Mucosa of stomach (tissue), 1 donor: Measurements from ENCODE around the gene KRT15.

ENCODE experiments used
- H3K27me3 ChIP-seq: one replicate; pipeline ENCODE4 v1.7.0; 2013; ENCODE audit warnings: mild to moderate bottlenecking, low read length; ENCODE audit not compliant: control insufficient read depth, insufficient read depth
- H3K36me3 ChIP-seq: one replicate; pipeline ENCODE4 v1.7.0; 2013; ENCODE audit warnings: low read length; ENCODE audit not compliant: control insufficient read depth, insufficient read depth
- H3K4me1 ChIP-seq: one replicate; pipeline ENCODE4 v1.7.0; 2013; ENCODE audit warnings: mild to moderate bottlenecking, low read length; ENCODE audit not compliant: control insufficient read depth, insufficient read depth
- H3K4me3 ChIP-seq: one replicate; pipeline ENCODE4 v1.7.0; 2013; ENCODE audit warnings: low read length
- H3K9ac ChIP-seq: one replicate; pipeline ENCODE4 v1.7.0; 2013; ENCODE audit warnings: mild to moderate bottlenecking, low read length, moderate library complexity
- H3K9me3 ChIP-seq: one replicate; pipeline ENCODE4 v1.7.0; 2013; ENCODE audit warnings: mild to moderate bottlenecking, low read length, moderate library complexity; ENCODE audit not compliant: control insufficient read depth
- donor health status: Pancreatic carcinoma.

KRT15 gene

GRCh38 chr17:41491476-41491875 lies 27.2 kb downstream of the KRT15 start:
- Histone ChIP-seq H3K27me3 (no peaks in the 10 kb centered on the region), H3K36me3 (no peaks in the 10 kb centered on the region), H3K4me3 (no peak overlapping the region), H3K4me1 (peaks cover 7% of the 10 kb centered on the region), H3K9ac (no peak overlapping the region), H3K9me3 (no peaks in the 10 kb centered on the region)

GRCh38 chr17:41490000-41490990 lies 28.4 kb downstream of the KRT15 start:
- no peak overlapping the region for H3K4me3 ChIP-seq

GRCh38 chr17:41489531-41489930 lies 29.2 kb downstream of the KRT15 start, which contains the start of gene KRT36:
TSS of gene KRT36 (minus strand) at chr17:41489910. CDS start at chr17:41489864, 46 bp downstream.
- H3K27me3 ChIP-seq, result peaks cover 17% of the 10 kb centered on the region
- H3K4me1 ChIP-seq, result peaks cover 17% of the 10 kb centered on the region
- H3K36me3 ChIP-seq, result no peaks in the 10 kb centered on the region
- H3K9me3 ChIP-seq, result no peaks in the 10 kb centered on the region
- no peak within 1 kb of the TSS for H3K9ac ChIP-seq
- H3K4me3 ChIP-seq, result no peak within 1 kb of the TSS

More at GRCh38 chr17:41490000-41490990, 28.4 kb downstream of the KRT15 start:
- Histone ChIP-seq H3K27me3 (peaks cover 10% of the 10 kb centered on the region), H3K36me3 (no peaks in the 10 kb centered on the region), H3K9me3 (no peaks in the 10 kb centered on the region), H3K4me1 (peaks cover 9% of the 10 kb centered on the region), H3K9ac (no peak overlapping the region)

- Histone ChIP-seq H3K4me1 (peaks cover 30% of the 10 kb centered on the region), H3K36me3 (no peaks in the 10 kb centered on the region), H3K4me3 (no peak overlapping the region), H3K9me3 (no peaks in the 10 kb centered on the region), H3K27me3 (peaks cover 25% of the 10 kb centered on the region), H3K9ac (no peak overlapping the region)
Observed at GRCh38 chr17:41486809-41487530, 31.7 kb downstream of the KRT15 start.

- H3K36me3 ChIP-seq, result no peaks in the 10 kb centered on the region
- H3K9ac ChIP-seq, result no peak overlapping the region
- peaks cover 30% of the 10 kb centered on the region for H3K4me1 ChIP-seq
- H3K27me3 ChIP-seq, result peaks cover 31% of the 10 kb centered on the region
- no peaks in the 10 kb centered on the region for H3K9me3 ChIP-seq
- H3K4me3 ChIP-seq, result no peak overlapping the region
Observed at GRCh38 chr17:41486316-41486715, 32.4 kb downstream of the KRT15 start.

GRCh38 chr17:41484920-41485904 lies 33.5 kb downstream of the KRT15 start:
- Histone ChIP-seq H3K27me3 (peaks cover 32% of the 10 kb centered on the region), H3K4me3 (no peak overlapping the region), H3K9ac (no peak overlapping the region), H3K9me3 (no peaks in the 10 kb centered on the region), H3K4me1 (peaks cover 30% of the 10 kb centered on the region), H3K36me3 (no peaks in the 10 kb centered on the region)

GRCh38 chr17:41483991-41484826 lies 34.5 kb downstream of the KRT15 start:
- Histone ChIP-seq H3K9me3 (no peaks in the 10 kb centered on the region), H3K4me3 (no peak overlapping the region), H3K9ac (no peak overlapping the region), H3K4me1 (peaks cover 30% of the 10 kb centered on the region), H3K27me3 (peaks cover 32% of the 10 kb centered on the region), H3K36me3 (no peaks in the 10 kb centered on the region)

GRCh38 chr17:41483531-41483930 lies 35.2 kb downstream of the KRT15 start:
- Histone ChIP-seq H3K9me3 (no peaks in the 10 kb centered on the region), H3K4me3 (no peak overlapping the region), H3K36me3 (no peaks in the 10 kb centered on the region), H3K27me3 (peaks cover 32% of the 10 kb centered on the region), H3K9ac (no peak overlapping the region), H3K4me1 (peaks cover 30% of the 10 kb centered on the region)

- H3K9me3 ChIP-seq, result no peaks in the 10 kb centered on the region
- peaks cover 34% of the 10 kb centered on the region for H3K4me1 ChIP-seq
- no peak within 1 kb of the TSS for H3K9ac ChIP-seq
- no peaks in the 10 kb centered on the region for H3K36me3 ChIP-seq
- H3K27me3 ChIP-seq, result peaks cover 36% of the 10 kb centered on the region
- H3K4me3 ChIP-seq, result no peak within 1 kb of the TSS
Observed at GRCh38 chr17:41481036-41481435, 37.7 kb downstream of the KRT15 start, which contains the start of gene KRT35. TSS of gene KRT35 (minus strand) at chr17:41481151. CDS start at chr17:41481097, 54 bp downstream.

- Histone ChIP-seq H3K9me3 (no peaks in the 10 kb centered on the region), H3K9ac (no peak overlapping the region), H3K36me3 (no peaks in the 10 kb centered on the region), H3K4me3 (no peak overlapping the region), H3K4me1 (peaks cover 33% of the 10 kb centered on the region), H3K27me3 (peaks cover 31% of the 10 kb centered on the region)
Observed at GRCh38 chr17:41480581-41480980, 38.1 kb downstream of the KRT15 start.
